Measurements from ENCODE around the gene GNG8.

The GNG8 gene

DNA sequence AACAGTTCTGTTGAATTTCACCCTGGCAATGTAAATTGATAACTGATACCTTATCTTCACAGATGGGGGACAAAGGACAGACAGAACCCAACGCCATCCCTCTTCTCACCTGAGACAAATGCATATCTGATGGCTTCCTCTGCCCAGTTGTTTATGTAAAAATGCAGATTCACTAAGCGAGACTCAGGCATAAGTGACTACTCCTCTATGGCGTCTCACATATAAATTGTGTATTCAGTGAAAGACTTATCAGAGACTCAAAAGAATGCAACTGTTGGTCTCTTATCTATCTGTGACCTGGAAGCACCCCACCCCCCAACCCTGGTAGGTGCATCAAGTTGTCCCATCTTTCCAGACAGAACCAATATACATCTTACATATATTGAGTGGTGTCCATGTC lies 48.1 kb downstream of the GNG8 start:
- Histone ChIP-seq H3K79me2 (ENCODE audit: insufficient read depth, low read depth) (no peaks in the 10 kb centered on the region), H4K20me1 (ENCODE audit: insufficient read depth) (no peaks in the 10 kb centered on the region; the same call in 1 of the 2 replicates), H3K4me3 (IDR thresholded peaks at IDR 0.05; ENCODE audit: insufficient read depth, low read depth, low read length) (no peak overlapping the region), H3K4me1 (ENCODE audit: low read depth, poor library complexity, severe bottlenecking) (no peaks in the 10 kb centered on the region), H2AFZ (ENCODE audit: low read depth) (no peak overlapping the region), H3K36me3 (ENCODE audit: insufficient read depth) (no peaks in the 10 kb centered on the region), H3K9ac (no peak overlapping the region), H3K27ac (no peak overlapping the region), H3K27me3 (ENCODE audit: insufficient read depth, low read depth) (no peaks in the 10 kb centered on the region), H3K4me2 (no peak overlapping the region)
- TF ChIP-seq, protein P1, sequence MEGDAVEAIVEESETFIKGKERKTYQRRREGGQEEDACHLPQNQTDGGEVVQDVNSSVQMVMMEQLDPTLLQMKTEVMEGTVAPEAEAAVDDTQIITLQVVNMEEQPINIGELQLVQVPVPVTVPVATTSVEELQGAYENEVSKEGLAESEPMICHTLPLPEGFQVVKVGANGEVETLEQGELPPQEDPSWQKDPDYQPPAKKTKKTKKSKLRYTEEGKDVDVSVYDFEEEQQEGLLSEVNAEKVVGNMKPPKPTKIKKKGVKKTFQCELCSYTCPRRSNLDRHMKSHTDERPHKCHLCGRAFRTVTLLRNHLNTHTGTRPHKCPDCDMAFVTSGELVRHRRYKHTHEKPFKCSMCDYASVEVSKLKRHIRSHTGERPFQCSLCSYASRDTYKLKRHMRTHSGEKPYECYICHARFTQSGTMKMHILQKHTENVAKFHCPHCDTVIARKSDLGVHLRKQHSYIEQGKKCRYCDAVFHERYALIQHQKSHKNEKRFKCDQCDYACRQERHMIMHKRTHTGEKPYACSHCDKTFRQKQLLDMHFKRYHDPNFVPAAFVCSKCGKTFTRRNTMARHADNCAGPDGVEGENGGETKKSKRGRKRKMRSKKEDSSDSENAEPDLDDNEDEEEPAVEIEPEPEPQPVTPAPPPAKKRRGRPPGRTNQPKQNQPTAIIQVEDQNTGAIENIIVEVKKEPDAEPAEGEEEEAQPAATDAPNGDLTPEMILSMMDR (conservative IDR thresholded peaks at IDR 0.05; ENCODE audit: low read depth, low read length): no peak

GRCh38 chr19:46586294-46586693 lies 49.7 kb downstream of the GNG8 start:
- TF ChIP-seq, protein P1 (conservative IDR thresholded peaks at IDR 0.05; ENCODE audit: low read depth, low read length): no peak
- no peak overlapping the region for H3K4me2 ChIP-seq
- H3K27me3 ChIP-seq (ENCODE audit: insufficient read depth, low read depth): no peaks in the 10 kb centered on the region

GRCh38 chr19:46585539-46585938 lies 50.5 kb downstream of the GNG8 start:
- Histone ChIP-seq H2AFZ (ENCODE audit: low read depth) (no peak overlapping the region), H3K27ac (no peak overlapping the region), H4K20me1 (ENCODE audit: insufficient read depth) (no peaks in the 10 kb centered on the region; the same call in 1 of the 2 replicates), H3K9ac (no peak overlapping the region), H3K4me1 (ENCODE audit: low read depth, poor library complexity, severe bottlenecking) (no peaks in the 10 kb centered on the region), H3K4me3 (IDR thresholded peaks at IDR 0.05; ENCODE audit: insufficient read depth, low read depth, low read length) (no peak overlapping the region), H3K4me2 (no peak overlapping the region), H3K79me2 (ENCODE audit: insufficient read depth, low read depth) (no peaks in the 10 kb centered on the region), H3K36me3 (ENCODE audit: insufficient read depth) (no peaks in the 10 kb centered on the region), H3K27me3 (ENCODE audit: insufficient read depth, low read depth) (no peaks in the 10 kb centered on the region)
- TF ChIP-seq, protein P1 (conservative IDR thresholded peaks at IDR 0.05; ENCODE audit: low read depth, low read length): no peak

More at GRCh38 chr19:46586294-46586693, 49.7 kb downstream of the GNG8 start:
- H4K20me1 ChIP-seq (ENCODE audit: insufficient read depth): no peaks in the 10 kb centered on the region; the same call in 1 of the 2 replicates
- H3K27ac ChIP-seq: no peak overlapping the region
- no peak overlapping the region for H2AFZ ChIP-seq (ENCODE audit: low read depth)
- H3K9ac ChIP-seq: no peak overlapping the region
- H3K4me3 ChIP-seq (IDR thresholded peaks at IDR 0.05; ENCODE audit: insufficient read depth, low read depth, low read length): no peak overlapping the region
- H3K79me2 ChIP-seq (ENCODE audit: insufficient read depth, low read depth): no peaks in the 10 kb centered on the region
- H3K4me1 ChIP-seq (ENCODE audit: low read depth, poor library complexity, severe bottlenecking): no peaks in the 10 kb centered on the region
- no peaks in the 10 kb centered on the region for H3K36me3 ChIP-seq (ENCODE audit: insufficient read depth)

All from KMS-11 (cell line).